K562 (cell line): ENCODE data around the gene PELI2.

Source experiments
- ADNP ChIP-seq: fragments of 200-800 bp; sonication (Bioruptor generic); IDR thresholded peaks from 2 replicates; pipeline ENCODE4 v1.6.1; 2016; ENCODE audit warnings: missing genetic modification characterization, missing compliant biosample characterization
- CTCF ChIP-seq, 3 experiments: IDR thresholded peaks in 2 of 3; conservative IDR thresholded peaks in 1 of 3; 2 replicates each; pipeline ENCODE4 v1.5.1; 2011 to 2012; ENCODE audit warnings: low read length in 3 of 3, mild to moderate bottlenecking in 3 of 3, control low read depth in 2 of 3, improper control_type of control experiment in 1 of 3, inconsistent platforms in 1 of 3, low read depth in 1 of 3, mixed read lengths in 1 of 3, moderate library complexity in 1 of 3; ENCODE audit not compliant: insufficient read depth in 2 of 3
- MAFK ChIP-seq: IDR thresholded peaks from 2 replicates; pipeline ENCODE4 v1.6.1; 2011; ENCODE audit warnings: low read length, improper control_type of control experiment
- NR2F6 ChIP-seq: fragments of 450-650 bp; formaldehyde crosslinking; IDR thresholded peaks from 2 replicates; pipeline ENCODE4 v1.4.0; 2020; ENCODE audit warnings: mild to moderate bottlenecking
- NRF1 ChIP-seq, 2 experiments: fragments of 450-650 bp; IDR thresholded peaks in 1 of 2; conservative IDR thresholded peaks in 1 of 2; 2 replicates each; pipeline ENCODE4 v1.6.1; 2014; ENCODE audit warnings: mild to moderate bottlenecking in 2 of 2
- RCOR1 ChIP-seq, 2 experiments: IDR thresholded peaks; 2 replicates each; pipeline ENCODE4 v1.6.1; 2012; ENCODE audit warnings: low read depth in 2 of 2, low read length in 2 of 2, borderline replicate concordance in 1 of 2, improper control_type of control experiment in 1 of 2
- SNAPC5 ChIP-seq: fragments of 250-450 bp; sonication (Bioruptor Pico); IDR thresholded peaks from 2 replicates; pipeline ENCODE4 v1.8.0; 2021; ENCODE audit warnings: moderate library complexity, mild to moderate bottlenecking, inconsistent platforms
- TAF15 ChIP-seq: fragments of 200-400 bp; formaldehyde crosslinking; IDR thresholded peaks from 2 replicates; pipeline ENCODE4 v1.6.1; 2017; ENCODE audit warnings: mild to moderate bottlenecking, low read depth, low read length, moderate library complexity
- TFAP4 ChIP-seq: sonication (generic); formaldehyde crosslinking; IDR thresholded peaks from 2 replicates; pipeline ENCODE4 v1.8.0; 2022; ENCODE audit warnings: missing genetic modification reagents, mild to moderate bottlenecking, moderate library complexity, borderline replicate concordance
- VEZF1 ChIP-seq: fragments of 200-800 bp; sonication (Bioruptor generic); IDR thresholded peaks from 2 replicates; pipeline ENCODE4 v1.6.1; 2017; ENCODE audit warnings: missing genetic modification characterization, missing compliant biosample characterization

- TF ChIP-seq SNAPC5 (CRISPR knock-in tag) (no peak), NR2F6 (CRISPR knock-in tag) (no peak), ADNP (tag) (no peak), TAF15 (no peak), RCOR1 (IDR thresholded peaks at IDR 0.05; ENCODE audit: borderline replicate concordance in 1 of 2, low read depth in 2 of 2, low read length in 2 of 2) (no peak), TFAP4 (CRISPR knock-in tag) (no peak), NRF1 (conservative IDR thresholded peaks at IDR 0.05 in 1 of 2, IDR thresholded peaks at IDR 0.05 in 1 of 2) (no peak), CTCF (IDR thresholded peaks at IDR 0.05 in 2 of 3, conservative IDR thresholded peaks at IDR 0.05 in 1 of 3; ENCODE audit: insufficient read depth in 2 of 3, low read depth in 1 of 3, low read length in 3 of 3) (no peak), VEZF1 (CRISPR knock-in tag) (no peak), MAFK (no peak)
Observed at GRCh38 chr14:56149995-56150394, 31.8 kb downstream of the PELI2 start.
